CMK (cell line): Measurements from ENCODE around the gene SEC23B.

ENCODE experiments used
- DNase-seq: peaks from one replicate; pipeline ENCODE4 v3.0.0-alpha.2; 2010; ENCODE audit warnings: low read depth

SEC23B gene

DNA sequence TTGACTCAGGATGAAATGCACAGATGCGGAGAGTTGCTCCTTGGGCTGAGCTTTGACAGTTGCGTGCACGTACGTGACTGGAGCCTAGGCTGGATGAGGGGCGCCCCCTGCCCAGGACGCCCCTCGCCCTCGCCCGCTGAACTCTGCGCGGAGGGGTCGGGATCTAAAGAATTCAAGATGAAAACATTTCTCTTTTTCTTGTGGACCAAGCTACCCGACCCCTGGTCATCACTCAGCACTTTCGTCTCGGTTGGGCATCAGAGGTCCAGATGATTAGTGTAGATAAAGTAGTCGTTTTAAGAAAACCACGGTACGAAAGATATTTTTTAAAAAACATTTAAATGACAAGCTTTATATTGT, 80.8 kb downstream of the SEC23B start:
- no peak for DNase-seq

DNA sequence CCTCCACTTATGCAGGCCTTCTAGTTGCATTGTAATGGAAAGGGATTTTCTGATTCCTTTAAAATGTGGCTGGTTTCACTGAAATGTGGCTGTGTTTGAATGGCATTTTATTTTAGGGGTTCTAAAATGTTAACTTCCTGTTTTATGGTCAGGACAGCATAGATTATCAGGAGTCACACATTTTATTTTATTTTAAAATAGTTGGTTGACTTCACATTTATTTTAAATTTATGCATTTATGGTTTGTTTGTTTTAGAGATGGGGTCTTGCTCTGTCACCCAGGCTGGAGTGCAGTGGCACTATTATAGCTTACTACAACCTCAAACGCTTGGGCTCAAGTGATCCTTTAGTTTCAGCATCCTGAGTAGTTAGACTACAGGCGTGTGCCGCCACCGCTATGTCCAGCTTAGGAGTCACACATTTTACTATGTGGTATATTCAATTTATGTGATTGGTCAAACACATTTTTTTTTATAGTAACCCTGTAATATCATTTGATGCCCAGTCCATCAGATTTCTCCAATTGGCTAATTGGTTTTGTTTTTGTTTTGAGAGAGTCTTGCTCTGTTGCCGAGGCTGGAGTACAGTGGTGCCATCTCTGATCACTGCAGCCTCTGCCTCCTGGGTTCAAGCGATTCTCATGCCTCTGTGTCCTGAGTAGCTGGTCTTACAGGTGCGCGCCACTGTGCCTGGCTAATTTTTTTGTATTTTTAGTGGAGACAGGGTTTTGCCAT, 82.4 kb downstream of the SEC23B start:
- no peak for DNase-seq

DNA sequence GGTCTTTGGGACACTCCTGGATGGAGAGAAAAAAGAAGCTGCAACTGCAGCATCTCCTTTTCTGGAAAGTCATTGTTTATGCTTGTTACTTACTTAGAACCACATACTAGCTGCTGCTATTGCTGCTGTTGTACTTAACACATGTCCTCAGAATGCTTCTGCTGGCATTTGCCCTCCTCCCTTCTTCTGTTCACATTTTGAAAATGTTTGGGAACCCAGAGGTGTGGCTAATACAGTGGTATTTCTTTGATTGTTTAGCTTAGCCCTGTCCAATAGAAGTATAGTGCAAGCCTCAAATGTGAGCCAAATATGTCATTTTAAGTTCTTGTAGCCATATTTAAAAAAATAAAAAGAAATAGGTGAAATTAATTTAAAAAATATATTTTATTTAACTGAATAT, 88.5 kb downstream of the SEC23B start:
- no peak for DNase-seq

DNA sequence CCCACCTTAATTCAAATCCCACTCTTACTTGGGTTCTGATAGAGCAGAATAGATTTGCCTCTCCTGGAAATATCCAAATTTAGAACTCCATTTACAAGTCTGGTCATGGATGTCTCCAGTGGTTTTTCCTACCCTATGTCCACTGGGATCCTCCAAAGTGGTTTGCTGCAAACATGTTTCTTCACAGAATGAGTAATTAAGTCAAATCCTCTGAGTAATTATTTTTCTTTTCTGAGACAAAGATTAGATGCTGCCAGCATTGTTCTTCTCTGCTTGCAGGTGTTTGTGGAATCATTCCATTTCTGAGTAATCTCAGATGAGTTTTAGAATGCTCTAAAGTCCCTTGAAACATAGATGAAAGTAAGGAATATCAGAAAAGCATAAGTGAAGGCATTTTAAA, 102.0 kb downstream of the SEC23B start:
- no peak for DNase-seq
